ENCODE results near the gene PPM1J. TPM values are rescaled to one million over a fixed set of nuclear protein-coding genes. Genes with fewer than 3 reads are reported as not detected.

PPM1J gene
- total RNA-seq, 4 donors from 2014 or later: 11.9 to 16.5 (median 13.9) TPM

DNA sequence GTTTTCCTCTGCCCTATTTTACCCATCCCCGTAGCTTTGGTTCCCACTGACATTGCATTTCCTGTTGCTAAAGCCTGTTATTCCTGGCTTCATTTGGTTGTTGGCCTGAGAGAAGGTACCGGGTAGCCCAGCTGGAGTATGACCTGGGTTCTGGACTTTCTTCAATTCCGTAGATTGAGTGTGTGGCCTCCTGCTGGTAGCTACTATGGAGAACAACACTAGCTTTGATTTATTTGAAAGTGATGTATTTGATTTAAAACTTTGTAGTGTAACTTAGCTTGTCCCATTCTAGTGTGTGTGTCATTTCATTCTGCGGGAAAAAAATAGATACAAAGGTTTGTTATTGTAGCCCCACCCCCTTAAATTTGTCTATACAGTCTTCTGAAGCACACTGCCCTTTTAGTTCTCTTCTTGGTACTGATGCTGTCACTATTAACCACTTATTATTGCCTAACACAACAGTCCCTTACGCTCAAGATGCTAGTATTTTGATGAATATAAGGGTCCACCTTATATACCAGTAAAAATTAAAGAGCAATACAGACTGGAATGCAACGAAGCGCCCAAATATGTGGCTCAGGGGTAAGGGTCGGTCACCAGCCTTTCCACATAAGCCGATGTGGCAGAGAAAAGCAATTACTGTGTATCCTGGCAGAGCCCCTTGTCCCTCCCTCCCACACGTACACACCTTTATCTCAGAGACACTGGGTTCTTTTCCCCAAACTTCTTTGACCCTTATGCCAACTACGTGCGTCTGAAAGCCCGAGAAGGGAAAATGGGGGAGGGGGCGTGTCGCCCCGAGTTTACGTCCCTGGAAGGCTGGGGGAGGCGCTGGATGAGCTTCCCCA, 41.3 kb downstream of the PPM1J start:
- WGBS, 2 donors: 3% methylated on average over 18 of the region's 18 CpGs
- DNase-seq (ENCODE audit: low spot score in 2 of 2): peak in 1 of 2 donors; percentile 74
- TF ChIP-seq POLR2A (IDR thresholded peaks at IDR 0.05): no peak
- TF ChIP-seq, protein P1, sequence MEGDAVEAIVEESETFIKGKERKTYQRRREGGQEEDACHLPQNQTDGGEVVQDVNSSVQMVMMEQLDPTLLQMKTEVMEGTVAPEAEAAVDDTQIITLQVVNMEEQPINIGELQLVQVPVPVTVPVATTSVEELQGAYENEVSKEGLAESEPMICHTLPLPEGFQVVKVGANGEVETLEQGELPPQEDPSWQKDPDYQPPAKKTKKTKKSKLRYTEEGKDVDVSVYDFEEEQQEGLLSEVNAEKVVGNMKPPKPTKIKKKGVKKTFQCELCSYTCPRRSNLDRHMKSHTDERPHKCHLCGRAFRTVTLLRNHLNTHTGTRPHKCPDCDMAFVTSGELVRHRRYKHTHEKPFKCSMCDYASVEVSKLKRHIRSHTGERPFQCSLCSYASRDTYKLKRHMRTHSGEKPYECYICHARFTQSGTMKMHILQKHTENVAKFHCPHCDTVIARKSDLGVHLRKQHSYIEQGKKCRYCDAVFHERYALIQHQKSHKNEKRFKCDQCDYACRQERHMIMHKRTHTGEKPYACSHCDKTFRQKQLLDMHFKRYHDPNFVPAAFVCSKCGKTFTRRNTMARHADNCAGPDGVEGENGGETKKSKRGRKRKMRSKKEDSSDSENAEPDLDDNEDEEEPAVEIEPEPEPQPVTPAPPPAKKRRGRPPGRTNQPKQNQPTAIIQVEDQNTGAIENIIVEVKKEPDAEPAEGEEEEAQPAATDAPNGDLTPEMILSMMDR (IDR thresholded peaks at IDR 0.05): no peak
- peak overlapping the region; percentile 79 for H3K4me3 ChIP-seq (ENCODE audit: low read depth, poor library complexity, severe bottlenecking)
- intact Hi-C loops (cut with DNase I; ENCODE audit: low total_unique reads): no loop called here

DNA sequence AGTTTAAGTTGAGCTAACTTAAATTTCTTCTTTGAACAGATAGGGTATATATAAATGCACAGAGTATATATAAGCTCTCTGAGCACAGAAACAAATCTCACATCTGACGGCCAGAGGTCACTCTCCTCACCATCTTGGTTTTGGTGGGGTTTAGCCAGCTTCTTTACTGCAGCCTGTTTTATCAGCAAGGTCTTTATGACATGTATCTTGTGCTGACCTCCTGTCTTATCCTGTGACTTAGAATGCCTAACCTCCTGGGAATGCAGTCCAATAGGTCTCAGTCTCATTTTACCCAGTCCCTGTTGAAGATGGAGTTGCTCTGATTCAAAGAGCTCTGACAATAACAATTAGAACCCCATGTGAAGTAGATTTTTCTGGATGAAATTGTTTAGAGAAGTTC, 42.3 kb downstream of the PPM1J start:
- 87 to 93% methylated on average over 1 of the region's 1 CpG for WGBS, 2 donors
- no peak for DNase-seq (ENCODE audit: low spot score in 2 of 2)
- TF ChIP-seq, protein P1 (IDR thresholded peaks at IDR 0.05): no peak
- no peak for TF ChIP-seq POLR2A (IDR thresholded peaks at IDR 0.05)
- intact Hi-C loops (cut with DNase I; ENCODE audit: low total_unique reads): no loop called here
- no peak overlapping the region for H3K4me3 ChIP-seq (ENCODE audit: low read depth, poor library complexity, severe bottlenecking)

DNA sequence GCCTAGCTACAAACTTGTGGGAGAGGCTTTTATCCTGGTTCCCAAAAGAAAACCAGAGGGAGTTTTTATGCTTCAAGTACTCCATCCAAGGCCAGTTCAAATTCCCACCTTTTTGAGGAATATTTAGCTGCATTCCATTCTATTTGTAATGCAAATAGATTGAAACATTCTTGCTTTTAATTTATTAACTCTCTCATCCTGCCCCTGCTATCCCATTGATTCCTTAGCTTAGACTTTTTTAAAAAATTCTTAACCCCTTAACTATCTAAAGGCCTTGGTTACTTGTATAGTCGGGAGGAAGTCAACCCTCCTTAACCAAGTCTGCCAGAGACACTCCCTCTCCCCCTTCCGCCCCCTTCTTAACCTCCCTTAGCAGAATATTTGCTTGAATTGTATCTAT, 43.1 kb downstream of the PPM1J start:
- TF ChIP-seq, protein P1 (IDR thresholded peaks at IDR 0.05): no peak
- TF ChIP-seq POLR2A (IDR thresholded peaks at IDR 0.05): no peak
- H3K4me3 ChIP-seq (ENCODE audit: low read depth, poor library complexity, severe bottlenecking): no peak overlapping the region
- WGBS, 2 donors: 69 to 73% methylated on average over 2 of the region's 2 CpGs
- no peak for DNase-seq (ENCODE audit: low spot score in 2 of 2)
- intact Hi-C loops (cut with DNase I; ENCODE audit: low total_unique reads): no loop called here

DNA sequence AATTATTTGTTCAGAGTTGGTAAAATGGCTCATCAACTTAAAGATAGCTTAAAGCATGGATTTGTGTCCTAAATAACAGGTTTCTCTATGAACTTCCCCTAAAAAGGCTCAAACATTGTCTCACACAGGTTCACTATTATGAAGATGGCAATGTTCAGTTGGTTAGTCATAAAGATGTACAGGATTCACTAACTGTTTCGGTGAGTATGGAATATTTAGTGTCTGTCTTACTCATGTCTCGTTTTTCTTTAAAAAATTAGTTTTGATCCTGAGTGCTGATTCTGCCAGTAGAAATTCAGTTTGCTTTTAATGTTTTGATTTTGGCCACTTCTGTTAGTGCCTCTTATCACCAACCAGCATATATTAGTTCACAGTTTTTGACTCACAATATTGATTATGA, 48.2 kb downstream of the PPM1J start:
- no peak overlapping the region for H3K4me3 ChIP-seq (ENCODE audit: low read depth, poor library complexity, severe bottlenecking)
- no peak for TF ChIP-seq POLR2A (IDR thresholded peaks at IDR 0.05)
- TF ChIP-seq, protein P1 (IDR thresholded peaks at IDR 0.05): no peak
- no peak for DNase-seq (ENCODE audit: low spot score in 2 of 2)
- WGBS, 2 donors: 95 to 98% methylated on average over 2 of the region's 2 CpGs
- intact Hi-C loops (cut with DNase I; ENCODE audit: low total_unique reads): no loop called here

DNA sequence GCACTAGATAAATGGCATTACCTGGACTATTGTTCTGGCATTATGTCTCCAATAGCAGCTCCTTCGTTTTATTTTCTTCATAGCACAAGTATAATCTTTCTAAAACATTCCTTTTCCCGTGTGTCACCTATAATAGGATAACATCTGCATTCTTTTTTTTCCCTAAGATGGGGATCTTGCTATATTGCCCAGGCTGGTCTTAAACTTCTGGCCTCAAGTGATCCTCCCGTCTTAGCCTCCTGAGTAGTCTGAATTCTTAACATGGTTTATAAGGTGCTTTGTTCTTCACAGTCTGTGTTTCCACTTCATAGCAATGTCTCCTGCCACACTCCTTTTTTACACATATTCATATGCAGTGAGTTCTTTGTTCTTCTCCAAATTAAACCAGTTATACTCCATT, 49.3 kb downstream of the PPM1J start:
- DNase-seq (ENCODE audit: low spot score in 2 of 2): no peak
- intact Hi-C loops (cut with DNase I; ENCODE audit: low total_unique reads): no loop called here
- no peak overlapping the region for H3K4me3 ChIP-seq (ENCODE audit: low read depth, poor library complexity, severe bottlenecking)
- TF ChIP-seq POLR2A (IDR thresholded peaks at IDR 0.05): no peak
- TF ChIP-seq, protein P1 (IDR thresholded peaks at IDR 0.05): no peak
- WGBS, 2 donors: 89 to 98% methylated on average over 3 of the region's 3 CpGs

Other genes with a start within 250 kb of the PPM1J start
- gene WNT2B, start 206.4 kb downstream of the PPM1J start, total RNA-seq: 10 to 100 TPM; 20.2 to 37.7 (median 23.4) TPM
- gene ST7L, start 96.2 kb downstream of the PPM1J start, total RNA-seq: 10 to 100 TPM; 13.8 to 25.2 (median 24.4) TPM
- 100 to 1,000 TPM; 110 to 170 (median 144) TPM for gene CAPZA1, start 95.5 kb downstream of the PPM1J start, total RNA-seq
- 100 to 1,000 TPM in 1 of 4 donors, 10 to 100 TPM in 3; 46.2 to 105 (median 56.8) TPM for gene MOV10, start 40.7 kb downstream of the PPM1J start, total RNA-seq
- gene RHOC, start 8.2 kb downstream of the PPM1J start, total RNA-seq: 100 to 1,000 TPM; 133 to 214 (median 184) TPM
- gene SLC16A1, start 240.9 kb upstream of the PPM1J start, total RNA-seq: 10 to 100 TPM; 17.9 to 38.9 (median 31.1) TPM

Data from lower leg skin (tissue), 4 donors.